Sigmoid colon (tissue), 7 donors: ENCODE data around the gene GNAQ. TPM values are rescaled to one million over a fixed set of nuclear protein-coding genes. Genes with fewer than 3 reads are reported as not detected.
"Not testable (repeated sequence)": the region's sequence is repeated elsewhere in the genome, so short reads cannot be mapped to it uniquely, and the experiment has no call there.

Experiments used
- DNase-seq: peaks from one replicate; pipeline ENCODE4 v3.0.0-alpha.2; 2019
- H3K27ac ChIP-seq, 4 donors: fragments of 200-600 bp; sonication (generic); one replicate each; pipeline ENCODE4 v1.5.1; 2016 to 2019; ENCODE audit warnings: mild to moderate bottlenecking in 1 of 4
- H3K27me3 ChIP-seq, 3 donors: fragments of 200-600 bp; sonication (generic); one replicate each; pipeline ENCODE4 v1.5.1; 2019; ENCODE audit warnings: mild to moderate bottlenecking in 1 of 3
- H3K36me3 ChIP-seq, 4 donors: fragments of 200-600 bp; sonication (generic); one replicate each; pipeline ENCODE4 v1.5.1; 2016 to 2019
- H3K4me1 ChIP-seq, 4 donors: fragments of 200-600 bp; sonication (generic); one replicate each; pipeline ENCODE4 v1.5.1; 2017 to 2019
- H3K4me3 ChIP-seq, 4 donors: fragments of 200-600 bp; sonication (generic); one replicate each; pipeline ENCODE4 v1.5.1; 2017 to 2019; ENCODE audit warnings: mild to moderate bottlenecking in 2 of 4, moderate library complexity in 1 of 4
- H3K9me3 ChIP-seq, 4 donors: fragments of 200-600 bp in 3 of 4; sonication (generic) in 3 of 4; one replicate each; pipeline versions ENCODE4 v1.5.1 to v1.6.1; 2013 to 2019
- EP300 ChIP-seq, 4 donors: sonication (generic); formaldehyde crosslinking; IDR thresholded peaks; one replicate each; pipeline ENCODE4 v1.6.1; 2017; ENCODE audit warnings: antibody characterized with exemption in 4 of 4
- POLR2A ChIP-seq, 2 donors: fragments of 450-650 bp; IDR thresholded peaks; one replicate each; pipeline ENCODE4 v1.6.1; 2016; ENCODE audit warnings: antibody characterized with exemption in 2 of 2, mild to moderate bottlenecking in 2 of 2, moderate library complexity in 2 of 2
- POLR2AphosphoS5 ChIP-seq, 4 donors: sonication (generic); formaldehyde crosslinking; IDR thresholded peaks; one replicate each; pipeline ENCODE4 v1.6.1; 2017; ENCODE audit warnings: antibody characterized with exemption in 4 of 4
- WGBS, 2 donors: extraction: QIAGEN DNeasy Blood & Tissue Kit; methylation state at CpG; one replicate each; pipeline ENCODE4 v1.1.7; 2013; 5-methylcytosine and 5-hydroxymethylcytosine counted together
- intact Hi-C: fragments of 100-400 bp; cut with DNase I; formaldehyde crosslinking; loops from one replicate; pipeline ENCODE4 v1.15.1; 2023
- polyA plus RNA-seq, 3 donors: library from polyadenylated mRNA; stranded (reverse); fragments of 200-250 nt; gene quantifications; one replicate each; pipeline ENCODE4 v1.2.3, GENCODE V29; 2013
- total RNA-seq, 4 donors: library from RNA; depleted of rRNA; stranded (reverse); fragments of >200 nt; gene quantifications; one replicate each; pipeline ENCODE4 v1.1.0, GENCODE V29; 2016
- TF ChIP-seq, protein P1 (sequence below), 4 experiments: fragments of 450-650 bp in 3 of 4; fragments of 200-600 bp in 1 of 4; IDR thresholded peaks; one replicate each; pipeline ENCODE4 v1.5.1; 2016 to 2019; ENCODE audit warnings: antibody characterized with exemption in 4 of 4, mild to moderate bottlenecking in 3 of 4, moderate library complexity in 2 of 4
- donor health status: healthy with polysubstance abuse.
- donor health status: Bipolar disorder and iron deficiency.
- donor health status: healthy.

GNAQ gene
- total and polyA plus RNA-seq, 7 donors, result 21.6 to 79.2 (median 49.5) TPM

DNA sequence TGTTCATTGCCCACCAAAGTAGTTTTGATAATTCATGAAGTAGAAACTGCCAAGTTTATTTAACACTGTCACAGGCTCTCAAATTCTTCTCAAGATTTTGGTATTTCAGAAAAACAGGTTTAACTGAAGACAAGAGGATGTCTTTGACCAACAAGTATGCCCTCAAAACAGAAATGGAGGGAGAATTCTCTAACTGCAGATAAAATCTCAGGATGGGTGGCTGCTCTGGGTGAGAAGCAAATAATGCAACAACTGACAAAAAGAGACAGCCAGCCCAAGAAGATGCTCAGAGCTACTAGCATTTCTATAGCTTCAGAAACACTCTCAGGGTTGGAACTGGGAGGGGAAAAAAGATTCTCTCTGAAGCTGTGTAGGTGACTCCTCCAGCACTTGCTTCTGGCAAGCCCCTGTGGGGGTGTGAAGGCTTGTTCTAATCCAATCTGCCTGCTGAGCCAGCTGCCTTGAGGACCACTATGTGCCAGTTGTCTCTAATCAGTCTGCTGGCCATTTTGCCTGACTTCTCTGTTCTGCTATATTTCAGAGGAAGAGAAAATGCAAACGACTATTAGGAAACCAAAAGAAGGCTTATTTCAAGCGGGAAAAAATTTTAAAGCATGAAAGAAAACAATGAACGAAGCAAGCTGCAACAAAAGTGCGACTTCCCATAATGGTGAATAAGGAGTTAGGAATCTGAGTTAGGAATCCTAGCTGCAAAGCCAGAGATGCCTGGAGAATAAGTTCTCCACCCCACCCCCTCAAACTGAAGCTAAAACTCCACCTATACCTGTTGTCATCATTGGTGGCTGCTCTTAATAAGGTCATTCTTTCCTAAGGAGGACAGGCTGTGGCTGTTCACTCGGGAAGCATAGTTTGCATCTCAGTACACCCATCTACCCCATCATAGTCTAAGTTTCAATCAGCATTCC lies 147.5 kb downstream of the GNAQ start:
- no peak overlapping the region for H3K4me3 ChIP-seq
- peaks cover 0 to 39% (median 29%) of the 10 kb centered on the region in 4 donors for H3K4me1 ChIP-seq
- TF ChIP-seq POLR2A (IDR thresholded peaks at IDR 0.05) (no peak), POLR2AphosphoS5 (IDR thresholded peaks at IDR 0.05) (no peak), EP300 (IDR thresholded peaks at IDR 0.05) (no peak)
- TF ChIP-seq, protein P1, sequence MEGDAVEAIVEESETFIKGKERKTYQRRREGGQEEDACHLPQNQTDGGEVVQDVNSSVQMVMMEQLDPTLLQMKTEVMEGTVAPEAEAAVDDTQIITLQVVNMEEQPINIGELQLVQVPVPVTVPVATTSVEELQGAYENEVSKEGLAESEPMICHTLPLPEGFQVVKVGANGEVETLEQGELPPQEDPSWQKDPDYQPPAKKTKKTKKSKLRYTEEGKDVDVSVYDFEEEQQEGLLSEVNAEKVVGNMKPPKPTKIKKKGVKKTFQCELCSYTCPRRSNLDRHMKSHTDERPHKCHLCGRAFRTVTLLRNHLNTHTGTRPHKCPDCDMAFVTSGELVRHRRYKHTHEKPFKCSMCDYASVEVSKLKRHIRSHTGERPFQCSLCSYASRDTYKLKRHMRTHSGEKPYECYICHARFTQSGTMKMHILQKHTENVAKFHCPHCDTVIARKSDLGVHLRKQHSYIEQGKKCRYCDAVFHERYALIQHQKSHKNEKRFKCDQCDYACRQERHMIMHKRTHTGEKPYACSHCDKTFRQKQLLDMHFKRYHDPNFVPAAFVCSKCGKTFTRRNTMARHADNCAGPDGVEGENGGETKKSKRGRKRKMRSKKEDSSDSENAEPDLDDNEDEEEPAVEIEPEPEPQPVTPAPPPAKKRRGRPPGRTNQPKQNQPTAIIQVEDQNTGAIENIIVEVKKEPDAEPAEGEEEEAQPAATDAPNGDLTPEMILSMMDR (IDR thresholded peaks at IDR 0.05), result no peak
- intact Hi-C loops, result no loop called here
- H3K27ac ChIP-seq, result peak overlapping the region in 3 of 4 donors; percentile 48 to 65 (median 56)
- no peaks in the 10 kb centered on the region for H3K27me3 ChIP-seq
- no peak for DNase-seq
- 73 to 80% methylated on average over 5 of the region's 5 CpGs for WGBS, 2 donors
- no peaks in the 10 kb centered on the region for H3K36me3 ChIP-seq
- H3K9me3 ChIP-seq, result no peaks in the 10 kb centered on the region

DNA sequence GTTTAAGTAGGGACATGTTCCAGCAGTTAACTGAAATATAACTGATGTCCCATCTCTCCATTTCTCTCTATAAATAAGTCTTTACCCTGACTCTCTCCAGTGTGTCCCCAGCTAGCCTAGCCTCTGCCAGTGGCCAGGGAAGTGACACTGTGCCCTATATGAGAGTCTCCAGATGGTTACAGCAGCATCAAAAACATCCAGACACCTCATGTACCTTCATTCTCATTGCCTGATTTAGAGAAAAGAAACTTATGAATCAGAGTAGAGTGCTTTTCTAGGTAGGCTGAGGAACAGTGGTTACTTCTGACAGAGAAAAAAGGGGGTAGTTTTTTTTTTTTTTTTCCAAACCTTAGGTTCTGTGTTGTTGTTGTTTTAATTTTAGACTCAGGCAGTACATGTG lies 148.5 kb downstream of the GNAQ start:
- Histone ChIP-seq H3K27ac (peak overlapping the region in 2 of 4 donors; percentile 9 to 65), H3K4me1 (peaks cover 0 to 39% (median 29%) of the 10 kb centered on the region in 4 donors), H3K4me3 (no peak overlapping the region), H3K9me3 (no peaks in the 10 kb centered on the region), H3K36me3 (no peaks in the 10 kb centered on the region), H3K27me3 (no peaks in the 10 kb centered on the region)
- intact Hi-C loops, result no loop called here
- no peak for DNase-seq
- TF ChIP-seq POLR2A (IDR thresholded peaks at IDR 0.05), result no peak
- no peak for TF ChIP-seq POLR2AphosphoS5 (IDR thresholded peaks at IDR 0.05)

DNA sequence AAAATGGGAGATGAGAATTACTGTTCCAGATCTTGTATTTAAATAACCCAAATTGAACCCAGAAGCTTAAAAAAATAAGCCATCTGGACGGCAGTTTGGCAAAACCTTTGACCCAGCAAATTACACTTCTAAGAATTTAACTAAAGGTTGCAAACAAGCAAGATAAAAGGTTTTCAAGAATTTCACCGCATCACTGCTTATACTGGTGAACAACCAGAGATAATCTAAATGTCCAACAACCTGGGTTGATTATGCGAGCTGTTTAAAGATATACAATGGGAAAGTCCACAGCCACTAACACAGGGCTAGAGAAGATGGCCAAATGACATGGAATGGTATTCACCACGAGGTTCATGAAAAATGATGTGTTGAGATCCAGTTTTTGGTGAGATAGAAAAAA lies 149.3 kb downstream of the GNAQ start:
- Histone ChIP-seq H3K4me1 (peaks cover 0 to 39% (median 27%) of the 10 kb centered on the region in 4 donors), H3K9me3 (no peaks in the 10 kb centered on the region), H3K36me3 (no peaks in the 10 kb centered on the region), H3K4me3 (no peak overlapping the region), H3K27ac (no peak overlapping the region), H3K27me3 (no peaks in the 10 kb centered on the region)
- WGBS, 2 donors, result 42 to 69% methylated on average over 4 of the region's 4 CpGs
- no peak for DNase-seq
- TF ChIP-seq, protein P1 (IDR thresholded peaks at IDR 0.05), result no peak
- TF ChIP-seq POLR2AphosphoS5 (IDR thresholded peaks at IDR 0.05) (no peak), POLR2A (IDR thresholded peaks at IDR 0.05) (no peak), EP300 (IDR thresholded peaks at IDR 0.05) (no peak)
- intact Hi-C loops, result no loop called here

DNA sequence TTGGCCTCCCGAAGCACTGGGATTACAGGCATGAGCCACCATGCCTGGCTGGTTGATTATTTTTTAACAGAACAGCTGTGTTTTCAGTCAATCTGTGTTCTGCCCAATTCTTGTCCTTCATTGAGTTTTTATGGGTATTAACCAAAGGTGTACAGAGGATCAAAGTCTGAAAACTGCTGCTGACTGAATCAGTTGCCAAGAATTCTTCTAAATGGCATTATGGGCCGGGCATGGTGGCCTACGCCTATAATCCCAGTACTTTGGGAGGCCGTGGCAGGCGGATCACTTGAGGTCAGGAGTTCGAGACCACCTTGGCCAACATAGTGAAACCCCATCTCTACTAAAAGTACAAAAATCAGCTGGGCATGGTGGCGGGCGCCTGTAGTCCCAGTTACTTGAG lies 150.0 kb downstream of the GNAQ start:
- 34 to 78% methylated on average over 8 of the region's 8 CpGs for WGBS, 2 donors
- peaks cover 0 to 45% (median 33%) of the 10 kb centered on the region in 4 donors for H3K4me1 ChIP-seq
- intact Hi-C loops, H3K9me3 ChIP-seq, H3K27me3 ChIP-seq, DNase-seq, H3K4me3 ChIP-seq, H3K27ac ChIP-seq, H3K36me3 ChIP-seq: not testable (repeated sequence)

DNA sequence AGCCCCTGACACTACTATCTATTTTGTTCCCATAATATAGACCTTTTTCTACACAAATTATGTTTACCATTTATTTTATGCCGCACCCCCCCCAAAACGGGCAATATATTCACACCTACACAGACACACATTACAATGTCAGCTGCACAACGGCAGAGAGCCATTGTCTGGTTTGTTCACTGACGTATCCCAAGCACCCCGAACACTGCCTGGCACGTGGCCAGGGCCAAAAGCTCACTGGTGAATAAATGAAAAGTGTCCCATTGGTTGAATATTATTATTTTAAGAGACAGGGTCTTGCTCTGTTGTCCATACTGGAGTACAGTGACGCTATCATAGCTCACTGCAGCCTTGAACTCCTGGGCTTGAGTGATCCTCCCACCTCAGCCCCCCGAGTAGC lies 150.5 kb downstream of the GNAQ start:
- peaks cover 0 to 50% (median 38%) of the 10 kb centered on the region in 4 donors for H3K4me1 ChIP-seq
- no peaks in the 10 kb centered on the region for H3K27me3 ChIP-seq
- WGBS, 2 donors, result 51 to 76% methylated on average over 8 of the region's 8 CpGs
- no peaks in the 10 kb centered on the region for H3K36me3 ChIP-seq
- no peaks in the 10 kb centered on the region for H3K9me3 ChIP-seq
- intact Hi-C loops, result no loop called here
- H3K27ac ChIP-seq, result no peak overlapping the region
- no peak overlapping the region for H3K4me3 ChIP-seq
- no peak for DNase-seq
- TF ChIP-seq EP300 (IDR thresholded peaks at IDR 0.05), result no peak
- TF ChIP-seq POLR2AphosphoS5 (IDR thresholded peaks at IDR 0.05), result no peak
- TF ChIP-seq, protein P1 (IDR thresholded peaks at IDR 0.05), result no peak
- TF ChIP-seq POLR2A (IDR thresholded peaks at IDR 0.05), result no peak
